HEK293 (cell line): Measurements from ENCODE around the gene DPF3.

Source experiments
- HOXA7 ChIP-seq: sonication (generic); formaldehyde crosslinking; IDR thresholded peaks from 2 replicates; pipeline ENCODE4 v1.8.1; 2022; ENCODE audit warnings: missing genetic modification reagents, borderline replicate concordance
- KLF16 ChIP-seq: fragments of 450-650 bp; formaldehyde crosslinking; IDR thresholded peaks from 2 replicates; pipeline ENCODE4 v1.5.1; 2017; ENCODE audit warnings: missing biosample characterization, missing genetic modification characterization
- SALL2 ChIP-seq: fragments of 450-650 bp; formaldehyde crosslinking; IDR thresholded peaks from 2 replicates; pipeline ENCODE4 v1.5.0; 2017; ENCODE audit warnings: missing biosample characterization, mild to moderate bottlenecking, missing genetic modification characterization, borderline replicate concordance
- YY1 ChIP-seq: fragments of 450-650 bp; formaldehyde crosslinking; IDR thresholded peaks from 2 replicates; pipeline ENCODE4 v1.5.1; 2018; ENCODE audit warnings: missing biosample characterization, missing genetic modification characterization
- ZBTB8A ChIP-seq: fragments of 450-650 bp; formaldehyde crosslinking; IDR thresholded peaks from 2 replicates; pipeline ENCODE4 v1.5.1; 2016; ENCODE audit warnings: missing biosample characterization, missing genetic modification characterization
- ZNF19 ChIP-seq: fragments of 450-650 bp; formaldehyde crosslinking; IDR thresholded peaks from 2 replicates; pipeline ENCODE4; 2016; ENCODE audit warnings: missing biosample characterization, missing genetic modification characterization, low read depth
- ZNF274 ChIP-seq, 2 experiments: fragments of 200-500 bp in 1 of 2; fragments of 450-650 bp in 1 of 2; sonication (Bioruptor generic) in 1 of 2; formaldehyde crosslinking in 1 of 2; IDR thresholded peaks; 2 replicates each; pipeline versions ENCODE4 v1.5.1 to v1.6.1; 2014 to 2016; ENCODE audit warnings: borderline replicate concordance in 1 of 2, inconsistent platforms in 1 of 2, low read length in 1 of 2, missing biosample characterization in 1 of 2, missing genetic modification characterization in 1 of 2
- ZNF292 ChIP-seq: fragments of 450-650 bp; formaldehyde crosslinking; IDR thresholded peaks from 2 replicates; pipeline ENCODE4 v1.5.1; 2016; ENCODE audit warnings: low read depth, missing biosample characterization, missing genetic modification characterization, borderline replicate concordance
- ZNF416 ChIP-seq: fragments of 450-650 bp; formaldehyde crosslinking; IDR thresholded peaks from 2 replicates; pipeline ENCODE4 v1.5.1; 2016; ENCODE audit warnings: missing biosample characterization, missing genetic modification characterization
- ZNF48 ChIP-seq: fragments of 450-650 bp; formaldehyde crosslinking; IDR thresholded peaks from 2 replicates; pipeline ENCODE4 v1.5.1; 2016; ENCODE audit warnings: missing biosample characterization, missing genetic modification characterization
- TF ChIP-seq, protein P1 (sequence below): fragments of 450-650 bp; formaldehyde crosslinking; IDR thresholded peaks from 2 replicates; pipeline ENCODE4 v1.5.1; 2016; ENCODE audit warnings: missing biosample characterization, missing genetic modification characterization
- TF ChIP-seq, protein P2 (sequence below): IDR thresholded peaks from 2 replicates; pipeline ENCODE4 v1.6.1; 2011; ENCODE audit warnings: mild to moderate bottlenecking, low read depth, low read length, borderline replicate concordance
- TF ChIP-seq, protein P3 (sequence below): fragments of 450-650 bp; formaldehyde crosslinking; IDR thresholded peaks from 2 replicates; pipeline ENCODE4 v1.5.1; 2016; ENCODE audit warnings: missing biosample characterization, missing genetic modification characterization, low read depth
- TF ChIP-seq, protein P4 (sequence below): fragments of 450-650 bp; formaldehyde crosslinking; IDR thresholded peaks from 2 replicates; pipeline ENCODE4 v1.5.1; 2016; ENCODE audit warnings: missing biosample characterization, missing genetic modification characterization

DNA sequence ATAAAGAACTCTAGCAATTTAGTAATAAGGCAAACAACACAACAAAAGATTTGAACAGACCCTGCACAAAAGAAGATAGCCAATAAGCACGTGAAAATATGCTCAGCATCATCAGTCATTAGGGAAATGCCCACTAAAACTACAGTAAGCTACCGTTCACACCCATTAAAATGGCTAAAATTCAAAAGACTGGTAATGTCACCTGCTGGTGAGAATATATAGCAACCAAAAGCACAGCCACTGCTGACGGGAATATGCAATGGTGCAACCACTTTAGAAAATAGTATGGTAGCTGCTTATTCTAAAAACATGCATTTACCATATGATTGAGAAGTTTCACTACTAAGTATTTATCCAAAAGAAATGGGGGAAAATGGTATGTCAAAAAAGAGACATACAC lies 74.9 kb downstream of the DPF3 start:
- TF ChIP-seq ZBTB8A (tag by site-specific recombination) (no peak), YY1 (tag by site-specific recombination) (no peak), ZNF416 (tag by site-specific recombination) (no peak), HOXA7 (CRISPR knock-in tag) (no peak), ZNF274 (IDR thresholded peaks at IDR 0.05; ENCODE audit: low read length) (no peak), ZNF274 (tag by site-specific recombination; IDR thresholded peaks at IDR 0.05; ENCODE audit: borderline replicate concordance) (no peak), SALL2 (no peak), ZNF48 (no peak), KLF16 (tag by site-specific recombination) (no peak), ZNF292 (tag by site-specific recombination) (no peak), ZNF19 (no peak)
- TF ChIP-seq, protein P1, sequence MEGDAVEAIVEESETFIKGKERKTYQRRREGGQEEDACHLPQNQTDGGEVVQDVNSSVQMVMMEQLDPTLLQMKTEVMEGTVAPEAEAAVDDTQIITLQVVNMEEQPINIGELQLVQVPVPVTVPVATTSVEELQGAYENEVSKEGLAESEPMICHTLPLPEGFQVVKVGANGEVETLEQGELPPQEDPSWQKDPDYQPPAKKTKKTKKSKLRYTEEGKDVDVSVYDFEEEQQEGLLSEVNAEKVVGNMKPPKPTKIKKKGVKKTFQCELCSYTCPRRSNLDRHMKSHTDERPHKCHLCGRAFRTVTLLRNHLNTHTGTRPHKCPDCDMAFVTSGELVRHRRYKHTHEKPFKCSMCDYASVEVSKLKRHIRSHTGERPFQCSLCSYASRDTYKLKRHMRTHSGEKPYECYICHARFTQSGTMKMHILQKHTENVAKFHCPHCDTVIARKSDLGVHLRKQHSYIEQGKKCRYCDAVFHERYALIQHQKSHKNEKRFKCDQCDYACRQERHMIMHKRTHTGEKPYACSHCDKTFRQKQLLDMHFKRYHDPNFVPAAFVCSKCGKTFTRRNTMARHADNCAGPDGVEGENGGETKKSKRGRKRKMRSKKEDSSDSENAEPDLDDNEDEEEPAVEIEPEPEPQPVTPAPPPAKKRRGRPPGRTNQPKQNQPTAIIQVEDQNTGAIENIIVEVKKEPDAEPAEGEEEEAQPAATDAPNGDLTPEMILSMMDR (tag by site-specific recombination) = no peak
- TF ChIP-seq, protein P2, sequence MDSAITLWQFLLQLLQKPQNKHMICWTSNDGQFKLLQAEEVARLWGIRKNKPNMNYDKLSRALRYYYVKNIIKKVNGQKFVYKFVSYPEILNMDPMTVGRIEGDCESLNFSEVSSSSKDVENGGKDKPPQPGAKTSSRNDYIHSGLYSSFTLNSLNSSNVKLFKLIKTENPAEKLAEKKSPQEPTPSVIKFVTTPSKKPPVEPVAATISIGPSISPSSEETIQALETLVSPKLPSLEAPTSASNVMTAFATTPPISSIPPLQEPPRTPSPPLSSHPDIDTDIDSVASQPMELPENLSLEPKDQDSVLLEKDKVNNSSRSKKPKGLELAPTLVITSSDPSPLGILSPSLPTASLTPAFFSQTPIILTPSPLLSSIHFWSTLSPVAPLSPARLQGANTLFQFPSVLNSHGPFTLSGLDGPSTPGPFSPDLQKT = no peak
- TF ChIP-seq, protein P3, sequence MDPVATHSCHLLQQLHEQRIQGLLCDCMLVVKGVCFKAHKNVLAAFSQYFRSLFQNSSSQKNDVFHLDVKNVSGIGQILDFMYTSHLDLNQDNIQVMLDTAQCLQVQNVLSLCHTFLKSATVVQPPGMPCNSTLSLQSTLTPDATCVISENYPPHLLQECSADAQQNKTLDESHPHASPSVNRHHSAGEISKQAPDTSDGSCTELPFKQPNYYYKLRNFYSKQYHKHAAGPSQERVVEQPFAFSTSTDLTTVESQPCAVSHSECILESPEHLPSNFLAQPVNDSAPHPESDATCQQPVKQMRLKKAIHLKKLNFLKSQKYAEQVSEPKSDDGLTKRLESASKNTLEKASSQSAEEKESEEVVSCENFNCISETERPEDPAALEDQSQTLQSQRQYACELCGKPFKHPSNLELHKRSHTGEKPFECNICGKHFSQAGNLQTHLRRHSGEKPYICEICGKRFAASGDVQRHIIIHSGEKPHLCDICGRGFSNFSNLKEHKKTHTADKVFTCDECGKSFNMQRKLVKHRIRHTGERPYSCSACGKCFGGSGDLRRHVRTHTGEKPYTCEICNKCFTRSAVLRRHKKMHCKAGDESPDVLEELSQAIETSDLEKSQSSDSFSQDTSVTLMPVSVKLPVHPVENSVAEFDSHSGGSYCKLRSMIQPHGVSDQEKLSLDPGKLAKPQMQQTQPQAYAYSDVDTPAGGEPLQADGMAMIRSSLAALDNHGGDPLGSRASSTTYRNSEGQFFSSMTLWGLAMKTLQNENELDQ (tag by site-specific recombination) = no peak
- TF ChIP-seq, protein P4, sequence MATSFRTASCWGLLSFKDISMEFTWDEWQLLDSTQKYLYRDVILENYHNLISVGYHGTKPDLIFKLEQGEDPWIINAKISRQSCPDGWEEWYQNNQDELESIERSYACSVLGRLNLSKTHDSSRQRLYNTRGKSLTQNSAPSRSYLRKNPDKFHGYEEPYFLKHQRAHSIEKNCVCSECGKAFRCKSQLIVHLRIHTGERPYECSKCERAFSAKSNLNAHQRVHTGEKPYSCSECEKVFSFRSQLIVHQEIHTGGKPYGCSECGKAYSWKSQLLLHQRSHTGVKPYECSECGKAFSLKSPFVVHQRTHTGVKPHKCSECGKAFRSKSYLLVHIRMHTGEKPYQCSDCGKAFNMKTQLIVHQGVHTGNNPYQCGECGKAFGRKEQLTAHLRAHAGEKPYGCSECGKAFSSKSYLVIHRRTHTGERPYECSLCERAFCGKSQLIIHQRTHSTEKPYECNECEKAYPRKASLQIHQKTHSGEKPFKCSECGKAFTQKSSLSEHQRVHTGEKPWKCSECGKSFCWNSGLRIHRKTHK (tag by site-specific recombination) = no peak
